Breast epithelium (tissue), 3 donors: Measurements from ENCODE around the gene ABTB1. TPM values are rescaled to one million over a fixed set of nuclear protein-coding genes. Genes with fewer than 3 reads are reported as not detected.

Source experiments
- total RNA-seq, 3 donors: library from RNA; depleted of rRNA; stranded (reverse); fragments of >200 nt; gene quantifications; one replicate each; pipeline ENCODE4 v1.1.0, GENCODE V29; 2016

Gene ABTB1
- total RNA-seq, 3 donors from 2014 or later: 32.0 to 43.6 (median 40.2) TPM

Other genes with a start within 250 kb of the ABTB1 start
- 10 to 100 TPM; 32.1 to 49.0 (median 39.8) TPM for gene TPRA1, start 82.2 kb upstream of the ABTB1 start, total RNA-seq
- 1 to 10 TPM; 5.4 to 9.8 (median 6.7) TPM for gene MCM2, start 74.5 kb upstream of the ABTB1 start, total RNA-seq
- 10 to 100 TPM in 1 of 3 donors, 1 to 10 TPM in 2; 8.8 to 10.6 (median 8.8) TPM for gene PODXL2, start 43.8 kb upstream of the ABTB1 start, total RNA-seq
- gene MGLL, start 149.6 kb downstream of the ABTB1 start, total RNA-seq: 10 to 100 TPM; 25.8 to 79.5 (median 30.2) TPM
- gene KBTBD12, start 242.3 kb downstream of the ABTB1 start, total RNA-seq: under 1 TPM in 2 of 3 donors, not detected in 1; 0.32 to 0.73 TPM